Airway epithelial cell (primary cell): ENCODE measurements around the gene GNB4. TPM values are rescaled to one million over a fixed set of nuclear protein-coding genes. Genes with fewer than 3 reads are reported as not detected.

Experiments
- total RNA-seq: library from RNA; depleted of rRNA; stranded (reverse); fragments of >200 nt; gene quantifications from 2 replicates; pipeline ENCODE4 v1.2.3, GENCODE V29; 2015

The GNB4 gene
- total RNA-seq: 15.7 and 19.9 TPM in 2 replicates

GRCh38 chr3:179451265-179452175, at the start of gene GNB4:
Gene GNB4, minus strand, starts transcription at chr3:179451470. Its CDS starts 25,270 bp downstream, at chr3:179426200.

GRCh38 chr3:179347345-179348194, 103.7 kb downstream of the GNB4 start, which contains the start of gene MFN1:
Gene MFN1, plus strand, starts transcription at chr3:179347709. Its CDS starts 1,143 bp downstream, at chr3:179348852.

Other genes with a start within 250 kb of the GNB4 start
- 0.35 TPM in 1 of 2 replicates, not detected in the other for gene KCNMB3, start 200.4 kb downstream of the GNB4 start, total RNA-seq
- 19.5 and 26.2 TPM in 2 replicates for gene ZNF639, start 128.4 kb downstream of the GNB4 start, total RNA-seq
- 19.4 and 30.9 TPM in 2 replicates for gene MFN1, start 103.8 kb downstream of the GNB4 start, total RNA-seq
- gene ACTL6A, start 111.5 kb upstream of the GNB4 start, total RNA-seq: 67.7 and 111 TPM in 2 replicates
- 29.5 and 39.6 TPM in 2 replicates for gene MRPL47, start 153.2 kb upstream of the GNB4 start, total RNA-seq
- gene NDUFB5, start 153.3 kb upstream of the GNB4 start, total RNA-seq: 106 and 112 TPM in 2 replicates
- 3.7 and 4.4 TPM in 2 replicates for gene USP13, start 201.6 kb upstream of the GNB4 start, total RNA-seq